ENCODE data around the gene PLEKHA8.

- TF ChIP-seq CTCF (IDR thresholded peaks at IDR 0.05) (no peak), POLR2A (IDR thresholded peaks at IDR 0.05) (no peak)
Observed at GRCh38 chr7:30068117-30068516, 39.9 kb downstream of the PLEKHA8 start.
